Cortex of kidney (tissue), 1 donor: ENCODE data around the gene PRPF19.

Experiments used
- DNase-seq: peaks from one replicate; lab custom pipeline; 2025; lab: John Stamatoyannopoulos, UW

PRPF19 gene

DNA sequence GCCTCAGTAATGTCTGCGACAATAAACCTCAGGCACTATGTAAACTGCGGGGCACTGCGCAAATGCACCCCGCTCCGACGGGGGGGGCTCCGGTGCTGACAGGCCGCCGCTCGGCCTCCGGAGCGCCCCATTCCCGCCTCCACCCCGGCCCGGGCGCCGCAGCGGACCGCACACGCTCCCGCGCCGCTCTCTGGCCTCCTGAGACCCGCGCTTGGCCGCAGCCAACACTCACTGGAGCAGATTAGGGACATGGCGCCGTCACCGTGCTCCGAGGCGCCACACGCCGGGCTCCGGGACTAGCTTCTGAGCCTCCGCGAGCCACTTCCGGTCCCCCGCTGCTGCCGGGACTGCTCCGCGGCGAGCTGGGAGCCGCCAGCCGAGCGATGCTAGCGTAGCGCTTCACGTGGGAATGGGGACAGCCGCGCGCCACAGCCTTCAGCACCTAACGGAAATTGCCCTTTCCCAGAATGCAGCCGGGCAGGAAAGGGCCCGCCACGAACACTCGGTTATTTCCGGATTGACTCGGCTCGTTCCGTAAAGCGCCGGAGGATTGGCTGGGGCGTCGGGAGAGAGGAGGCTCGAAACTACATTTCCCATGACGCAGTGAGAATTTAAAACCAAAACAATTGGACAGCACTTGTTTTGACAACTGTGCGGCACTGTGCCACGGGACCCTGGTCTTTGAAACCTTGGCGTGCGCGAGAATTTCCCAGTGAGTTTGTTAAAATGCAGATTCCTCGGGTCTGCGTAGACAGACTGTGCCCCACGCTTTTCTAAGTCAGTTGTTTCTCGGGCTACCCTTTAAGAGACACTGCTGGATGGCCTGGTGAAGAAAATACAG lies at the start of gene PRPF19:
Gene PRPF19 (minus strand): TSS at position 454 of the 841 bp plus-strand sequence. CDS start 203 bp downstream, at position 251.
- peak; percentile 63 for DNase-seq

GRCh38 chr11:60955571-60955970 lies 49.2 kb upstream of the PRPF19 start:
- no peak for DNase-seq

DNA sequence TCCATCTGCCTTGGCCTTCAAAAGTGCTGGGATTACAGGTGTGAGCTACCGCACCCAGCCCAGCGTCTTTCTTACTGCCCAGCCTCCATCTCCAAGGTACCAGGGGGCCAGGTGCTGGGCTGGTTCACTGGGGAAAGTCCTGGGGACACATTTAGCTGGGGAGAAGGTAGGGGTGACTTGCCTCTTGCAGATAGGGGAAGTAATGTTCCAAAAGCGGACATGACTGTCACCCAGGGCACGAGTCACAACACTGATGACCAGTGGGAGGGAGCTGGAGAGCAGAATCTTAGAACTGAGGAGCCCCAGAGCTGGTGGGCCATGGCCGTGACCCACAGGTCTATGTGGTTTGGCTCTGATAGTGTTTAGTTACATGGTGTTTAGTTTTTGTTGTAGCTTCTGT lies 48.0 kb upstream of the PRPF19 start:
- DNase-seq, result no peak

DNA sequence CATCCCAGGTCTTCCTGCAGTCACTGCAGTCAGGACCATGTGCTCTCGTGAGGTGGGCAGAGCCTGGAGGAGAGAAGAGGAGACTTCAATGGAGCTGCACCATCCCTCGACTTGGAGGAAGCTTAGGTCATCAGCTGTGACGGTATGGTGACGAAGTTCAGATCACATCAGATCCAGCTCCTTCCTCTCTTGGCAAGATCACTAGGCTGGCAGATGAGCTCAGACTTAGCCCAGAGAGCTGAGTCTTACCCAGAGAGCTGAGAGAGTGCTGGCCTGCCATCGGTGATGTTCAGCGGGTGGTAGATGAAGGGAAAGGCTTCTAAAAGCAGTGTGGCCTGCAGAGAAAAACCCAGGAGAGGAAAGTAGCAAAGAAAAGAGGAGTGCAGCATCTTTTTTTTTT lies 47.4 kb upstream of the PRPF19 start:
- DNase-seq, result no peak

GRCh38 chr11:60952742-60953170 lies 46.4 kb upstream of the PRPF19 start:
- DNase-seq, result no peak

GRCh38 chr11:60951904-60952741 lies 45.7 kb upstream of the PRPF19 start, which contains the start of gene SLC15A3:
Gene SLC15A3, minus strand, starts transcription at chr11:60952176. Its CDS starts 625 bp downstream, at chr11:60951551.
- no peak for DNase-seq

DNA sequence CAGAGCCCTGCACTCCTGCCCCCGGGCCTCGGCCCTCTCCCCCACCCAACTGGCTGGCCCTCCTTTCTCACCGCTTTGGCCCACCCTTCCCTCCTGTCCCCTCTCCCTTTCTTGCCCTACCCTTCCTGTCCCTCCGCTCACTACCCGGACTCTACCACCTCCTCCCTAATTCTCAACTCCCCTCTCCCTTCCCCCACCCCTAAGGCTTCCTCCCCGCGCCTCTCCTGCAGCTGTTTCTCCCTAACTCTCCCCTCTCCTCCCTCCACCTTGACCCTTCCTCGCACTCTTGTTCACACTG lies 45.2 kb upstream of the PRPF19 start:
- no peak for DNase-seq

DNA sequence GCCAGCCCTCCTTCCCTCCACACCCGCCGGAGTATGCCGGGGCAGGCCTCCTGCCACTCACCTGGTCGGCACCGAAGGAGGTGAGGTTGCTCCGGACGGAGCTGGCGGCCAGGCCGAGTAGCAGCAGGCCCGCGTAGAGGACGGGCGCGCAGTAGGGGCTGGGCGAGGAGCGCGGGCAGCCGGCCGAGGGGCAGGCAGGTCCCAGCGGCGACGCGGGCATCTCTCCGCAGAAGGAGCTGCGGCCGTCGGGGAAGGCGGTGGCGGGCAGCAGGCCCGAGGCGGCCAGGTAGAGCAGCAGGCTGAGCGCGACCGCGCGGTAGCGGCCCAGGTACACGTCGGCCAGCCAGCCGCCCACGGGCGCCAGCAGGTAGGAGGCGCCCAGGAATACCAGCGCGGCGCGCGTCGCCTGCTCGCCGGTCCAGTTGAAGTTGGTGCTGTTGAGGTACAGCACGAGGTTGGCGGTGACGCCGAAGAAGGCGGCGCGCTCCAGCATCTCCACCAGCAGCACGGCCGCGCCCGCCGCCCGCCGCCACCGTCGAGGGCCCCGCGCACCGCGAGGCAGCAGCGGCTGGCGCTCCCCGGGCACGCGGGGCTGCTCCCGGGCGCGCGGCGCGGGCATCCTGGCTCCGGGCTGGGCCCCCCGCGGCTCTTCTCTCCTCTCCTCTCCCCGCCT lies 44.7 kb upstream of the PRPF19 start:
- DNase-seq, result no peak

DNA sequence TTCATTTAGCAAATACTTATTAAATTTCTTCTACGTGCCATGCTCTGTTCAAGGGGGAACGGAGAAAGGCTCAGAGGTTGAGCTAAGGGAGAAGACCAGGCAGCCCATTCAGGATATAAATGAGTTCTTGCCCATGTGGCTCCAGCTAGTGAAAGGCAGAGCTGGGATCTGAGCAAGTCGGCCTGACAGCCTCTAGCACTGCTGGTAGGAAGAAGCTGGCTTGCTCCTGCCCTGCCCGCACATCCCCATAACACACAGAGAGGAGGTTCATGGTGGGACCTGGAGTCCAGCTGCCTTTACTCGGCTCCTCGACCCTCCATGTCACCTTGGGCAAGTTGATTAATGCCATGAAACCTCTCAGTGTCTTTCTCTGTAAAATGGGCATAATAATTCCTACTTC lies 43.6 kb upstream of the PRPF19 start:
- no peak for DNase-seq

DNA sequence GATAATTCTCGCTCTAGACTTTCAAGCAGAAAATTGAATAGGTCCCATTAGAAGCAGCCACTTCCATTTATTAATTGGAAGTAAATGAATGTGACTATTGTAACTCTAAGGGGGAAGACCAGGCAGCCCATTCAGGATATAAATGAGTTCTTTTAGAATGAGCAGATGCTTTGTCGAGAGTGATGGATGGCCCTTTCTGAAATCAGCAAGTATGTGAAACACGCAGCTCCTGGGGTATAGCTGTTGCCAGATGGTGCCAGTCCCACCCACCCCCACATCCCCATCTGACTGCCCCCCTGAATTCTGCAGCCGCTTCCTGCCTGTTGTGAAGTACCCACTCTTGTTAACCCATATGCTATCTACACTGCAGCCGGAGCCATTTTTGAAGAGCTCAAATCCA lies 41.9 kb upstream of the PRPF19 start:
- no peak for DNase-seq

DNA sequence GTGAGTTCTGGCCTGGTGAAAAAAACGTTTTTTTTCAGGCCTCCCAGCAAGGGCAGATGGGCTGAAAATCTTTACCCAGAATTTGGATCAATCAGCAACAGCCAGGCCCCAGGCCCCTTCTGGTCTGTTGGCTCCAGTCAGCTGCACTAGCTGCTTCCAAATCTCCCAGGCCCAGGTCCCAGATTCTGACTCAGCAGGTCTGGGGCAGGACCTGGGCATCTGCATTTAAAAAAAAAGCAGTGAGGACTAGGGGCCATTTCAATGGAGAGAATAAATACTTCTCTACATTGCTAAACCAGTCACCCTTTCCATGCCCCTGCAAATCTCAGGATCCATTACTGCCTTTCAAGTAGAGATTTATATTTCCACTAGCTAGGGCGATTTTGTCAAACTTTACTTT lies 41.3 kb upstream of the PRPF19 start:
- DNase-seq, result no peak

DNA sequence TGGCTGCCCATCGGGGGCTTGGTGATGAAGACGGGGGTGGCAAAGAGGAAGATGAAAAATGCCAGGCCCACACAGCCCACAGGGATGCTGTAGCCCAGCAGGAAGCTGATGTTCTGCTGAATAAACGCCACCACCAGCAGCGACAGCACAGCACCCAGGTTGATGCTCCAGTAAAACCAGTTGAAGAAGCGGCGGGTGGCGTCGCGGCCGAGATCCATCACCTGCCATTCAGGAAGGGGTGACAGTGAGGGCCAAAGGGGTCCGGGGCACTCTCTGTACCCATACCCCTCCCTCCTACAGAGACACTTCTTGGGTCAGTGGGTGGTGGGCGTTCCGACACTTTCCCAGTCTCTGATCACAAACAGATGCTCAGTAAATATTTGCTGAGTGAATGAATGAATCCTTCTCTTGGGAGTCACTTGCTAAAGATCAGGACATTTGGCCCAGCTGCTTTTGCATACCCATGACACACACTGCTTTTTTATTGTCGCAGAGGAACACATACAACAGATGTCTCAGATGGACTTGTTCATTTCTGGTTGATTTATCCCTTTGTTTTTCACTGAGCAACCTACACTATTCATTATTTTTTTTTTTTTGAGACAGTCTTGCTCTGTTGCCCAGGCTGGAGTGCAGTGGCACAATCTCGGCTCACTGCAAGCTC lies 40.3 kb upstream of the PRPF19 start:
- DNase-seq, result no peak

DNA sequence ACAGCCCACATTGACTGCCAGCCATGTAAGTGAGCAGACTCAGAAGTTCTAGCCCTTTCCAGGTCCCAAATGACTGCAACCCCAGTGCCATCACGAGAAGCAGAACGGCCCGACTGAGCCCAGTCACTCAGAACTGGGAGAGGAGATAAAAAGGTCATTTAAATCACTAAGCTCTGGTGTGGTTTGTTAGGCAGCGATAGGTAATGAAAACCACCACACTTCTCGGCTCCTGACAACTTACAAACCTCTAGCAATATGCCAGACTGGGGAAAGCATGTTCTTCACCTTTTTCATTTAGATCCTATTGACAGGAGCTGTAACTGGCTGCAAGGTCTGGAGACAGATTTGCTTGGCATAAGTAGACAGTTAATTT lies 38.9 kb upstream of the PRPF19 start:
- no peak for DNase-seq

GRCh38 chr11:60944490-60945294 lies 38.3 kb upstream of the PRPF19 start:
- no peak for DNase-seq

- DNase-seq, result no peak
Observed at GRCh38 chr11:60942970-60943565, 36.7 kb upstream of the PRPF19 start.

DNA sequence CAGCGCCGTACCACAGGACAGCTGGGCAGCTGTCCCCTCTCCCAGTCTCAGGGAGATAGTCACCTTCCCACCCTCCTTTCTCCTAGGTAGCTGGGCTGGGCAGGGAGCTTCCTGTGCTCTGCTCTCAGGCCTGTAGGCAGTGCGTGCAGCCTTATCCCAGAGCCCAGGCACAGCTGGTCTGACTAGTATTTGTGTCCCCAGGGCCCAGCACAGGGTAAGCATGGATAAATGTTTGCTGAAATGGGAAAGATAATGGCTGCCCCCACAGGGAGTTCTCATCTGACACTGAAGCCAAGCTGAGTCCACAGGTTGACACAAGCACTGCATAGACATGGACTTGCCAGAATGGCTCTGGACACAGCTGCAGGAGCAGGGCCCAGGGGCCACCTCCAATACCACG lies 35.8 kb upstream of the PRPF19 start:
- no peak for DNase-seq

GRCh38 chr11:60941371-60942119 lies 35.2 kb upstream of the PRPF19 start:
- DNase-seq, result no peak

DNA sequence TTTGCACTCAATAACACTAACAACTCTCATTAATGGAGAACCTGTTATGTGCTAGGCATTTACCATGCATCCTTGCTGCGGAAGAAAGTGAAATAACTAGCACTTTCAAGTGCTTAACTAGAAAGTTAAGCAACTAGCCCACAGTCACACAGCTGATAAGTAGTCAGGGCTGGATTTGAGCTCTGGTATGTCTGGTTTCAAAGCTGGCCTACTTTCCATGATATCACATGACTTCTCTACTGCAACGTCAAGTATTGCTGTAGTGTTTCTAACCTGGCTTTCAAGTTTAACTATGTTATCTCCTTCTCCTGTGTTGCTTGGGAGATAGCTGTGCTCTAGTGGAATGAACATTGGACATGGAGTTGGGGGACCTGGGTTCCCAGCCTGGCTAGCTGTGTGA lies 33.5 kb upstream of the PRPF19 start:
- no peak for DNase-seq

GRCh38 chr11:60939301-60939700 lies 32.9 kb upstream of the PRPF19 start:
- DNase-seq, result no peak

DNA sequence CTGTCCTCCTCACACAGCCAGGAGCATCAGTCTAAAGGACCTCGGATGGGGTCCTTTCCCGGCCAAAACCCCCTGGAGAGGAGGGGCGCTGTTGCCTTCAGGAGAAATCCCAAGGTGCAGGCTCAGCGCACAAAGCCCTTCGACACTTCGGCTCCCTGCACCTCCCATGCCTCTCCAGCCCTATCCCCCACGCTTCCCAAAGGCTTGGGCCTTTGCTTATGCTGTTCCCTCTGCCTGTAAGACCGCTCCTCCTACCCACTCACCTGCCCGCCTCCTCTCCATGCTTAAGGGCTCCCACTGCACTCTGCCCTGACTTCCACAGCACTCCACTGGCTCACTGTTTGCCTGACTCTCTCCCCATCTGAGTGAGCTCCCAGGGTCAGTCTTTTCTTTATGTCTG lies 32.1 kb upstream of the PRPF19 start:
- DNase-seq, result no peak
